DOHH2 (cell line): ENCODE data around the gene MOB1B.
"Not testable (repeated sequence)": the region's sequence is repeated elsewhere in the genome, so short reads cannot be mapped to it uniquely, and the experiment has no call there.

ENCODE experiments used
- H3F3A ChIP-seq: fragments of 200-600 bp; sonication (generic), shearing (Covaris generic); 2 replicates; pipeline ENCODE4 v1.6.0; 2016; ENCODE audit warnings: antibody characterized with exemption, mild to moderate bottlenecking; ENCODE audit not compliant: control insufficient read depth, insufficient read depth
- H3K27ac ChIP-seq: fragments of 200-600 bp; sonication (generic); 2 replicates; pipeline ENCODE4 v1.5.1; 2014; ENCODE audit warnings: low read depth, mild to moderate bottlenecking, low read length, moderate library complexity
- H3K27me3 ChIP-seq: fragments of 200-600 bp; sonication (generic); 2 replicates; pipeline ENCODE4 v1.6.1; 2014; ENCODE audit warnings: mild to moderate bottlenecking, low read length, mixed read lengths; ENCODE audit not compliant: control insufficient read depth
- H3K36me3 ChIP-seq: fragments of 200-600 bp; sonication (generic); 2 replicates; pipeline ENCODE4 v1.6.1; 2014; ENCODE audit warnings: mild to moderate bottlenecking, low read length, moderate library complexity, mixed read lengths; ENCODE audit not compliant: control insufficient read depth
- H3K4me1 ChIP-seq: fragments of 200-600 bp; sonication (generic); 2 replicates; pipeline ENCODE4 v1.6.1; 2014; ENCODE audit warnings: mild to moderate bottlenecking, low read length, mixed read lengths; ENCODE audit not compliant: control insufficient read depth
- H3K4me2 ChIP-seq: fragments of 200-600 bp; sonication (generic); 2 replicates; pipeline ENCODE4 v1.6.0; 2014; ENCODE audit warnings: mild to moderate bottlenecking, low read length, moderate library complexity
- H3K4me3 ChIP-seq: fragments of 200-600 bp; sonication (generic); 2 replicates; pipeline ENCODE4 v1.5.1; 2014; ENCODE audit warnings: mild to moderate bottlenecking, low read length, mixed read lengths
- H3K79me2 ChIP-seq: fragments of 200-600 bp; sonication (generic); 2 replicates; pipeline ENCODE4 v1.6.1; 2014; ENCODE audit warnings: mild to moderate bottlenecking, low read length, mixed read lengths; ENCODE audit not compliant: control insufficient read depth
- H3K9me2 ChIP-seq: fragments of 200-600 bp; sonication (generic); replicated peaks from 2 replicates; pipeline ENCODE4 v1.6.1; 2014; ENCODE audit warnings: mild to moderate bottlenecking, low read length, mixed read lengths; ENCODE audit not compliant: control insufficient read depth
- H3K9me3 ChIP-seq: fragments of 200-600 bp; sonication (generic); 2 replicates; pipeline ENCODE4 v1.6.1; 2014; ENCODE audit warnings: antibody characterized with exemption, low read length, mixed read lengths; ENCODE audit not compliant: control insufficient read depth, insufficient read depth
- H4K20me1 ChIP-seq: fragments of 200-600 bp; sonication (generic); 2 replicates; pipeline ENCODE4 v1.6.0; 2014; ENCODE audit warnings: low read depth, mild to moderate bottlenecking, antibody characterized with exemption, low read length, moderate library complexity; ENCODE audit not compliant: control insufficient read depth, insufficient read depth
- CTCF ChIP-seq: fragments of 200-600 bp; sonication (generic); IDR thresholded peaks from one replicate; pipeline ENCODE4 v1.5.1; 2014; ENCODE audit warnings: antibody characterized with exemption, mild to moderate bottlenecking, low read depth, low read length; ENCODE audit not compliant: poor library complexity, severe bottlenecking
- EZH2phosphoT487 ChIP-seq: fragments of 200-600 bp; sonication (generic); IDR thresholded peaks from 2 replicates; pipeline ENCODE4 v1.6.1; 2017; ENCODE audit warnings: borderline replicate concordance, mild to moderate bottlenecking, antibody characterized with exemption, low read length, moderate library complexity, mixed read lengths

Gene MOB1B

GRCh38 chr4:71029504-71029903, 127.3 kb downstream of the MOB1B start:
- H3K79me2 ChIP-seq = peaks cover 30% of the 10 kb centered on the region
- no peaks in the 10 kb centered on the region for H3K9me2 ChIP-seq
- H3K4me1 ChIP-seq = no peaks in the 10 kb centered on the region
- no peak overlapping the region for H3K4me3 ChIP-seq
- 0 out of 2 replicates have a peak, but pooled peaks cover 3% of the 10 kb centered on the region for H4K20me1 ChIP-seq
- H3K4me2 ChIP-seq = no peak overlapping the region
- H3K27me3 ChIP-seq = no peaks in the 10 kb centered on the region
- no peaks in the 10 kb centered on the region for H3K9me3 ChIP-seq
- H3K36me3 ChIP-seq = peaks cover 95% of the 10 kb centered on the region
- no peak overlapping the region for H3K27ac ChIP-seq
- peaks cover 10% of the 10 kb centered on the region for H3F3A ChIP-seq
- TF ChIP-seq EZH2phosphoT487 (no peak), CTCF (no peak)

- H3K27me3 ChIP-seq, H3K9me3 ChIP-seq, H3K4me3 ChIP-seq, H4K20me1 ChIP-seq, H3K4me2 ChIP-seq, H3K79me2 ChIP-seq, H3K27ac ChIP-seq, H3K9me2 ChIP-seq, H3F3A ChIP-seq, H3K4me1 ChIP-seq: not testable (repeated sequence)
- peaks cover 95% of the 10 kb centered on the region for H3K36me3 ChIP-seq
These were observed 129.9 kb downstream of the MOB1B start for GRCh38 chr4:71032106-71032505.
